ENCODE measurements around the gene KCNG1. TPM values are rescaled to one million over a fixed set of nuclear protein-coding genes. Genes with fewer than 3 reads are reported as not detected.
A peak's percentile ranks its signal among the peaks of the same experiment; 100 is the strongest.

The KCNG1 gene
- total and polyA plus RNA-seq, 2 of the 8 experiments (the other 6 are each of a cell fraction or from before 2014, with no cell fraction given), result 16.0 to 18.0 TPM

- TF ChIP-seq RBBP5 (IDR thresholded peaks at IDR 0.05; ENCODE audit: borderline replicate concordance, low read depth, low read length), result no peak; the same call in 1 of the 2 replicates
- no peak for TF ChIP-seq SAP30 (IDR thresholded peaks at IDR 0.05; ENCODE audit: insufficient read depth, insufficient replicate concordance, low read length)
- TF ChIP-seq BCL11A (IDR thresholded peaks at IDR 0.05; ENCODE audit: low read depth in 2 of 2, low read length in 2 of 2), result no peak
- TF ChIP-seq KDM5A (IDR thresholded peaks at IDR 0.05; ENCODE audit: low read length), result no peak
- TF ChIP-seq EP300 (IDR thresholded peaks at IDR 0.05; ENCODE audit: borderline replicate concordance in 1 of 2, low read depth in 2 of 2, low read length in 2 of 2), result no peak
- no peak for TF ChIP-seq BACH1 (IDR thresholded peaks at IDR 0.05; ENCODE audit: low read length)
- TF ChIP-seq POU5F1 (IDR thresholded peaks at IDR 0.05; ENCODE audit: low read depth, low read length), result no peak
- TF ChIP-seq EZH2 (IDR thresholded peaks at IDR 0.05; ENCODE audit: low read depth, low read length, severe bottlenecking), result no peak
- TF ChIP-seq GABPA (IDR thresholded peaks at IDR 0.05; ENCODE audit: borderline replicate concordance, insufficient read depth, low read length), result no peak
- TF ChIP-seq TEAD4 (IDR thresholded peaks at IDR 0.05; ENCODE audit: low read depth, low read length), result no peak
- TF ChIP-seq JUND (IDR thresholded peaks at IDR 0.05; ENCODE audit: low read length), result no peak; the same call in 1 of the 2 replicates
- no peak for TF ChIP-seq CBX5 (IDR thresholded peaks at IDR 0.05; ENCODE audit: low read depth, low read length)
- TF ChIP-seq CHD2 (IDR thresholded peaks at IDR 0.05; ENCODE audit: low read length), result no peak
- no peak for TF ChIP-seq SIX5 (IDR thresholded peaks at IDR 0.05; ENCODE audit: low read depth, low read length)
- peak; percentile 85 for TF ChIP-seq SP1 (IDR thresholded peaks at IDR 0.05; ENCODE audit: low read depth, low read length)
- TF ChIP-seq E2F6 (IDR thresholded peaks at IDR 0.05), result 0 out of 2 replicates have a peak, but pooled peaks have one; percentile 30
- no peak for TF ChIP-seq CTBP2 (IDR thresholded peaks at IDR 0.05; ENCODE audit: borderline replicate concordance, insufficient read depth, insufficient read length, low read length)
- TF ChIP-seq MAFK (IDR thresholded peaks at IDR 0.05; ENCODE audit: low read depth, low read length), result no peak
- TF ChIP-seq HDAC2 (IDR thresholded peaks at IDR 0.05; ENCODE audit: borderline replicate concordance in 1 of 2, low read depth in 2 of 2, low read length in 2 of 2), result no peak
These were observed 30.0 kb downstream of the KCNG1 start (continued) for GRCh38 chr20:50992733-50993457.

All from H1 (cell line).